ENCODE measurements around the gene LAGE3. TPM values are rescaled to one million over a fixed set of nuclear protein-coding genes. Genes with fewer than 3 reads are reported as not detected.

Gene LAGE3
- total RNA-seq, 1 experiment from 2014 or later = 175 TPM

- peaks cover 28% of the 10 kb centered on the region for H3K4me1 ChIP-seq (ENCODE audit: control insufficient read depth, insufficient read depth, low read length)
- ATAC-seq = no peak
- intact Hi-C loops (cut with micrococcal nuclease; ENCODE audit: unreplicated experiment) (no loop called here), in situ Hi-C loops (cut with HindIII; ENCODE audit: low pct_unique_long_range_greater_than_20kb, low sequenced_read_pairs) (no loop called here)
- ChIA-PET CTCF (interaction anchor here (0.5 to 0.8 kb wide), 2 partner anchors 66 to 116 kb away, joined by 3 to 10 read pairs; no protein-coding TSS in a partner anchor), POLR2A (interaction anchor here (0.6 kb wide), 1 partner anchor 72 kb away, joined by 7 read pairs; no protein-coding TSS in a partner anchor)
- H3K27ac ChIP-seq (ENCODE audit: low read length) = peak overlapping the region; percentile 82
- TF ChIP-seq POLR2AphosphoS5 (IDR thresholded peaks at IDR 0.05; ENCODE audit: low read depth, low read length) = no peak
- TF ChIP-seq CTCF (IDR thresholded peaks at IDR 0.05) = no peak
- TF ChIP-seq SIN3A (IDR thresholded peaks at IDR 0.05; ENCODE audit: borderline replicate concordance, insufficient read depth, low read depth, low read length) = no peak
- TF ChIP-seq TCF7L2 (IDR thresholded peaks at IDR 0.05; ENCODE audit: low read depth, low read length) = no peak
- no peak for TF ChIP-seq REST (IDR thresholded peaks at IDR 0.05; ENCODE audit: insufficient read depth in 1 of 2, low read depth in 2 of 2, low read length in 1 of 2)
- H3K36me3 ChIP-seq (ENCODE audit: control insufficient read depth, insufficient read depth, low read length) = no peaks in the 10 kb centered on the region
- no peak for DNase-seq (ENCODE audit: low read depth, low spot score)
- no TSS peak for BruUV-seq (replicated peaks)
- H3K9me3 ChIP-seq (ENCODE audit: control insufficient read depth, insufficient read depth, low read depth, low read length) = no peaks in the 10 kb centered on the region
- peak overlapping the region; percentile 60 to 72 for H3K4me3 ChIP-seq (ENCODE audit: low read depth in 2 of 2, low read length in 2 of 2)
- H3K27me3 ChIP-seq (ENCODE audit: control insufficient read depth, insufficient read depth, low read length) = no peaks in the 10 kb centered on the region
These were observed 10.1 kb upstream of the LAGE3 start for GRCh38 chrX:154489182-154489581.

GRCh38 chrX:154488336-154489075 is 9.4 kb upstream of the LAGE3 start:
- no peaks in the 10 kb centered on the region for H3K9me3 ChIP-seq (ENCODE audit: control insufficient read depth, insufficient read depth, low read depth, low read length)
- no peak overlapping the region for H3K4me3 ChIP-seq (ENCODE audit: low read depth in 2 of 2, low read length in 2 of 2)
- BruUV-seq (replicated peaks) = no TSS peak
- in situ Hi-C loops (cut with HindIII; ENCODE audit: low pct_unique_long_range_greater_than_20kb, low sequenced_read_pairs) (no loop called here), intact Hi-C loops (cut with micrococcal nuclease; ENCODE audit: unreplicated experiment) (no loop called here)
- TF ChIP-seq TCF7L2 (IDR thresholded peaks at IDR 0.05; ENCODE audit: low read depth, low read length) (no peak), CTCF (IDR thresholded peaks at IDR 0.05) (no peak), REST (IDR thresholded peaks at IDR 0.05; ENCODE audit: insufficient read depth in 1 of 2, low read depth in 2 of 2, low read length in 1 of 2) (no peak), POLR2AphosphoS5 (IDR thresholded peaks at IDR 0.05; ENCODE audit: low read depth, low read length) (no peak), SIN3A (IDR thresholded peaks at IDR 0.05; ENCODE audit: borderline replicate concordance, insufficient read depth, low read depth, low read length) (no peak)
- ATAC-seq = no peak
- POLR2A ChIA-PET = no interaction called here
- no peaks in the 10 kb centered on the region for H3K36me3 ChIP-seq (ENCODE audit: control insufficient read depth, insufficient read depth, low read length)
- H3K4me1 ChIP-seq (ENCODE audit: control insufficient read depth, insufficient read depth, low read length) = peaks cover 28% of the 10 kb centered on the region
- no peaks in the 10 kb centered on the region for H3K27me3 ChIP-seq (ENCODE audit: control insufficient read depth, insufficient read depth, low read length)
- CTCF ChIA-PET = no interaction called here
- DNase-seq (ENCODE audit: low read depth, low spot score) = no peak
- H3K27ac ChIP-seq (ENCODE audit: low read length) = no peak overlapping the region
